Parathyroid adenoma (tissue), 2 donors: ENCODE data around the gene ARMC9.

ENCODE experiments used
- H2AFZ ChIP-seq: fragments of 300-600 bp; sonication (generic); one replicate; pipeline ENCODE4 v1.7.0; 2017; ENCODE audit warnings: antibody characterized with exemption, mild to moderate bottlenecking
- H3K27ac ChIP-seq: fragments of 300-600 bp; sonication (generic); one replicate; pipeline ENCODE4 v1.7.0; 2017
- H3K27me3 ChIP-seq: fragments of 300-600 bp; sonication (generic); one replicate; pipeline ENCODE4 v1.7.0; 2017; ENCODE audit warnings: low read length; ENCODE audit not compliant: control insufficient read depth, insufficient read depth
- H3K36me3 ChIP-seq: fragments of 300-600 bp; sonication (generic); one replicate; pipeline ENCODE4 v1.7.0; 2017; ENCODE audit warnings: low read length; ENCODE audit not compliant: control insufficient read depth, insufficient read depth
- H3K4me1 ChIP-seq: fragments of 300-600 bp; sonication (generic); one replicate; pipeline ENCODE4 v1.7.0; 2017; ENCODE audit warnings: control low read depth
- H3K4me2 ChIP-seq: fragments of 300-600 bp; sonication (generic); one replicate; pipeline ENCODE4 v1.7.0; 2017; ENCODE audit warnings: low read length
- H3K4me3 ChIP-seq: fragments of 300-600 bp; sonication (generic); one replicate; pipeline ENCODE4 v1.7.0; 2017; ENCODE audit warnings: low read depth, low read length
- H3K79me2 ChIP-seq: fragments of 300-600 bp; sonication (generic); one replicate; pipeline ENCODE4 v1.7.0; 2017; ENCODE audit warnings: control low read depth
- H3K9ac ChIP-seq: fragments of 300-600 bp; sonication (generic); one replicate; pipeline ENCODE4 v1.7.0; 2017; ENCODE audit warnings: mild to moderate bottlenecking
- H3K9me3 ChIP-seq: fragments of 300-600 bp; sonication (generic); one replicate; pipeline ENCODE4 v1.7.0; 2017; ENCODE audit warnings: low read length; ENCODE audit not compliant: control insufficient read depth
- TF ChIP-seq, protein P1 (sequence below): fragments of 300-600 bp; sonication (generic); IDR thresholded peaks from one replicate; pipeline ENCODE4 v1.7.0; 2017; ENCODE audit warnings: antibody characterized with exemption, mild to moderate bottlenecking
- donor health status: primary hyperparathyroidism.

Gene ARMC9

DNA sequence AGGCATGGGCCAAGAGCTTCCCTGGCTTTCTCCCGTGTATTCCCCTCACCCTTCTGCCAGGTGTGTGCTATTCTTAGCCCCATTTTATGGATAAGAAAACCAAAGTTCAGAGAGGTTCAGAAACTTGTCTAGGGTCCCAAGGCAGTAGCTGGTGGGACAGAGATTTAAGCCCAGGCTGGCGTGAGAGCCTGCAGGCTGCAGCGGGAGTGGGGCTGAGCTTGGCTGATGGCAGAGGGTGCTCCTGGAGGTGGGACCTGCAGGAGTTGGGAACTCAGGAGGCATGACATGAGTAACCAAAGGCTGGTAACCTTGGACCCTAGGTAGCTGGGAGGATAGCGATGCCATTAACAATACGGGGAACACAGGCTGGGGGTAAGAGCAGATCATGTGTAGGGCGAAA is 109.8 kb downstream of the ARMC9 start:
- H3K79me2 ChIP-seq, result no peaks in the 10 kb centered on the region
- H3K27me3 ChIP-seq, result no peaks in the 10 kb centered on the region
- no peak overlapping the region for H3K9ac ChIP-seq
- H3K27ac ChIP-seq, result no peak overlapping the region
- no peak overlapping the region for H3K4me2 ChIP-seq
- no peak overlapping the region for H3K4me3 ChIP-seq
- H3K9me3 ChIP-seq, result no peaks in the 10 kb centered on the region
- TF ChIP-seq, protein P1, sequence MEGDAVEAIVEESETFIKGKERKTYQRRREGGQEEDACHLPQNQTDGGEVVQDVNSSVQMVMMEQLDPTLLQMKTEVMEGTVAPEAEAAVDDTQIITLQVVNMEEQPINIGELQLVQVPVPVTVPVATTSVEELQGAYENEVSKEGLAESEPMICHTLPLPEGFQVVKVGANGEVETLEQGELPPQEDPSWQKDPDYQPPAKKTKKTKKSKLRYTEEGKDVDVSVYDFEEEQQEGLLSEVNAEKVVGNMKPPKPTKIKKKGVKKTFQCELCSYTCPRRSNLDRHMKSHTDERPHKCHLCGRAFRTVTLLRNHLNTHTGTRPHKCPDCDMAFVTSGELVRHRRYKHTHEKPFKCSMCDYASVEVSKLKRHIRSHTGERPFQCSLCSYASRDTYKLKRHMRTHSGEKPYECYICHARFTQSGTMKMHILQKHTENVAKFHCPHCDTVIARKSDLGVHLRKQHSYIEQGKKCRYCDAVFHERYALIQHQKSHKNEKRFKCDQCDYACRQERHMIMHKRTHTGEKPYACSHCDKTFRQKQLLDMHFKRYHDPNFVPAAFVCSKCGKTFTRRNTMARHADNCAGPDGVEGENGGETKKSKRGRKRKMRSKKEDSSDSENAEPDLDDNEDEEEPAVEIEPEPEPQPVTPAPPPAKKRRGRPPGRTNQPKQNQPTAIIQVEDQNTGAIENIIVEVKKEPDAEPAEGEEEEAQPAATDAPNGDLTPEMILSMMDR, result no peak
- H3K36me3 ChIP-seq, result no peaks in the 10 kb centered on the region
- no peak overlapping the region for H2AFZ ChIP-seq
- H3K4me1 ChIP-seq, result no peaks in the 10 kb centered on the region

DNA sequence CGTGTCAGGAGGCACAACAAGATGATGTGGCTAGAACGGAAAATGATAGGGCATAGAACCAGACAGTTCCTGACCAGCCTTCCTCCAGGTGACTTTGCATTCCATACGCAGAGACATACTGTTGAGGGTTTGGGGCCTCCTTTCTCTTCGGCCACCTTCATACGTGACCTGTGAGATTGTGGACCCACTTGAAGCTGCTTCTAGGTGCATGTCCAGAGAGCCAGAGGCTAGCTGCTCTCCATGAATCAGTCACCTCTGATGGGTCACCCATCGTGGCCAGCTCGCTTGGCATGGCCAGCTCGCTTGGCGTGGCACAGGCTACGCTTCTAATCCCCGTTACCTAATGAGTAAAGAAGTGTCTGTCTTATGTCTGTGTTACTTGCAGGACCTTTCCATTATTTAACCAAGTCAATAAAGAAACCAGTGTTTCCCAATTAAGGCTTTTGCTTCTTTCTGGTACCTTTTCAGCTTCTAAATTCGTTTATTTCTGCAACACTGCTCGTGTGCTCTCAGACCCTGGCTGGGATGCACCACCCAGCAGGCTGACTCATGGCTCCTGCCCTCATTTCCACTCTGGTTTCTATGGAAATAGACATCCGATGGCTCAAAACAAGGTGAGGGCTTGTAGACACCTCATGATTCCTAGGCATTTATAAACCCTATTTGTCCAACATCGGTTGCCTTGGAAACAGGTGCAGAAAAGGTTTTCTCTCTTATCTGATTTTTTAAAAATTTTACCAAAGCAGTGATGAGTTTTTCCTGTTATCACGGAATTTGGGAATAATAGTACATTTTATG is 110.4 kb downstream of the ARMC9 start:
- H2AFZ ChIP-seq, result no peak overlapping the region
- TF ChIP-seq, protein P1, result no peak
- H3K27me3 ChIP-seq, result no peaks in the 10 kb centered on the region
- H3K9ac ChIP-seq, result no peak overlapping the region
- H3K4me3 ChIP-seq, result no peak overlapping the region
- no peaks in the 10 kb centered on the region for H3K79me2 ChIP-seq
- H3K4me1 ChIP-seq, result no peaks in the 10 kb centered on the region
- H3K4me2 ChIP-seq, result no peak overlapping the region
- no peaks in the 10 kb centered on the region for H3K36me3 ChIP-seq
- no peaks in the 10 kb centered on the region for H3K9me3 ChIP-seq
- H3K27ac ChIP-seq, result no peak overlapping the region

DNA sequence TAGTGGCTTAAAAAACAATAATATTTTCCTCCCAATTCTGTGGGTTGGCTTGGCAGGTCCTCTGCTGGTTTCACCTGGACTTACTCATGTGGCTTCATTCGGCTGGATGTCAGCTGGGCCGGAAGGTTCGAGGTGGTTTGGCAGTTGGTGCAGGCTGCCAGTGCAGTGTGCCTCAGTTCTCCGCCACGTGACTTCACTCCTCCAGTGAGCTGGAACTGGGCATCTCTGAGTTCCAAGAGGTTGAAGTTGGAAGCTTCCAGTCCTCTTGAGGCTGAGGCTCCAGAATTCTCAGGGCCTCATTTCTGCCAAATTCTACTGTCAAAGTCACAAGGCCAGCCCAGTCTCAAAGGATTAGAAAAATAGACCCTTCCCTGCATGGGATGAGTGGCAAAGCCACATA is 113.6 kb downstream of the ARMC9 start:
- H2AFZ ChIP-seq, result no peak overlapping the region
- TF ChIP-seq, protein P1, result no peak

DNA sequence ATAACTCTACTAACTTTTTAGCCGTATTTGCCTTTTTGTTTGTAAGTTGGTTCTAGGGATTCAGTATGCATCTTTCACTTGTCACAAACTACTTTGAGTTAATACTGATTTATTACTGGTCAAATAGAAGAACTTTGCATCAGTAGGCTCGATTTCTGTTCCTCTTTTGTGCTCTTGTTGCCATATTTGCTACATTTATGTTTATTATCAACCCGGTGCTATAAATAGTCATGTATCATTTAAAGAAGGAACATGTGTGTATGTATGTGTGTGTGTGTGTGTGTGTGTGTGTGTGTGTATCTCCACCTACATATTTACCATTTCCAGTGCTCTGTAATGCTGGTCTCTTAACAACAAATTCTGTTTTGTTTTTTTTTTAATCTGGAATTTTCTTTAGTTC is 117.5 kb downstream of the ARMC9 start:
- Histone ChIP-seq H3K79me2 (no peaks in the 10 kb centered on the region), H3K4me3 (no peak overlapping the region), H3K9ac (no peak overlapping the region), H3K27ac (no peak overlapping the region), H2AFZ (no peak overlapping the region), H3K27me3 (no peaks in the 10 kb centered on the region), H3K4me1 (no peaks in the 10 kb centered on the region), H3K36me3 (no peaks in the 10 kb centered on the region), H3K4me2 (no peak overlapping the region), H3K9me3 (no peaks in the 10 kb centered on the region)
- TF ChIP-seq, protein P1, result no peak

More for the DNA sequence above, 113.6 kb downstream of the ARMC9 start:
- no peak overlapping the region for H3K4me2 ChIP-seq
- H3K9ac ChIP-seq, result no peak overlapping the region
- H3K36me3 ChIP-seq, result no peaks in the 10 kb centered on the region
- H3K79me2 ChIP-seq, result no peaks in the 10 kb centered on the region
- H3K27me3 ChIP-seq, result no peaks in the 10 kb centered on the region
- H3K4me1 ChIP-seq, result no peaks in the 10 kb centered on the region
- no peak overlapping the region for H3K4me3 ChIP-seq
- H3K9me3 ChIP-seq, result no peaks in the 10 kb centered on the region
- H3K27ac ChIP-seq, result no peak overlapping the region

DNA sequence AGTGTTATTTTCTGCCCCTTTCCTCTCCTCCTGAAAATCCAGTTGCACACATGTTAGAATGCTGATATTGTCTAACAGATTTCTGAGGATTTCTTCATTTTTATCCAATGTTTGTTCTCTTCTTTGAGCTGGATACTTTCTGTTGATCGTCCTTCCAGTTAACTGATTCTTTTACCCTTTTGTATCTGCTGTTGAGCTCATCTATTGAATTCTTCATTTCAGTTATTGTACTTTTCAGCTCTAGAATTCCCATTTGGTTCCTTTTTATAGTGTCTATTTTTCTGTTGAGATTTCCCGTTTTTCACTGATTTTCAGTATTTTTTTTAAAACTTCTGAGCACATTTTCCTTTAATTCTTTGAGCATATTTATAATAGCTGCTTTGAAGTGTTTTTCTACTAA is 119.1 kb downstream of the ARMC9 start:
- Histone ChIP-seq H2AFZ (no peak overlapping the region), H3K4me2 (no peak overlapping the region), H3K4me3 (no peak overlapping the region), H3K36me3 (no peaks in the 10 kb centered on the region), H3K27ac (no peak overlapping the region), H3K9ac (no peak overlapping the region), H3K79me2 (no peaks in the 10 kb centered on the region), H3K27me3 (no peaks in the 10 kb centered on the region), H3K4me1 (no peaks in the 10 kb centered on the region), H3K9me3 (no peaks in the 10 kb centered on the region)
- TF ChIP-seq, protein P1, result no peak
